Stimulated activated CD8-positive, alpha-beta memory T cell treated with anti-CD3 and anti-CD28 coated beads, Interleukin-7, amount 100 ng/mL, for 4 hours (primary cell): Measurements from ENCODE around the gene MMP25.
"Not testable (repeated sequence)": the region's sequence is repeated elsewhere in the genome, so short reads cannot be mapped to it uniquely, and the experiment has no call there.

Experiments
- DNase-seq, 2 donors: peaks; one replicate each; pipeline ENCODE4 v3.0.0-alpha.2; 2020; ENCODE audit warnings: low read depth in 2 of 2

Gene MMP25

GRCh38 chr16:3072148-3072547 is 25.8 kb downstream of the MMP25 start:
- not testable (repeated sequence) for DNase-seq

- DNase-seq: not testable (repeated sequence)
These were observed 26.4 kb downstream of the MMP25 start for GRCh38 chr16:3072576-3073263.

- no peak for DNase-seq
These were observed 27.1 kb downstream of the MMP25 start for GRCh38 chr16:3073448-3073847.

GRCh38 chr16:3074860-3075522 is 28.6 kb downstream of the MMP25 start:
- DNase-seq: peak; percentile 65 to 70

GRCh38 chr16:3075523-3075915 is 29.2 kb downstream of the MMP25 start:
- no peak for DNase-seq

GRCh38 chr16:3075946-3076345 is 29.6 kb downstream of the MMP25 start:
- not testable (repeated sequence) for DNase-seq

GRCh38 chr16:3076577-3076976 is 30.2 kb downstream of the MMP25 start:
- DNase-seq: no peak

- no peak for DNase-seq
These were observed 33.7 kb downstream of the MMP25 start for GRCh38 chr16:3080024-3080423.

GRCh38 chr16:3081957-3082356 is 35.6 kb downstream of the MMP25 start:
- not testable (repeated sequence) for DNase-seq

GRCh38 chr16:3083408-3083807 is 37.0 kb downstream of the MMP25 start:
- not testable (repeated sequence) for DNase-seq

- no peak for DNase-seq
These were observed 38.1 kb downstream of the MMP25 start for GRCh38 chr16:3084491-3084890.

GRCh38 chr16:3084969-3085670 is 38.8 kb downstream of the MMP25 start:
- no peak for DNase-seq

- DNase-seq: no peak
These were observed 39.7 kb downstream of the MMP25 start for GRCh38 chr16:3085868-3086595.

- DNase-seq: no peak
These were observed 40.4 kb downstream of the MMP25 start for GRCh38 chr16:3086596-3087242.

- DNase-seq: no peak
These were observed 41.2 kb downstream of the MMP25 start for GRCh38 chr16:3087243-3088235.

- no peak for DNase-seq
These were observed 42.1 kb downstream of the MMP25 start for GRCh38 chr16:3088450-3088849.

- no peak for DNase-seq
These were observed 42.8 kb downstream of the MMP25 start for GRCh38 chr16:3088925-3089716.

- no peak for DNase-seq
These were observed 43.6 kb downstream of the MMP25 start for GRCh38 chr16:3089717-3090592.

GRCh38 chr16:3091551-3091950 is 45.2 kb downstream of the MMP25 start:
- no peak for DNase-seq
